MCF 10A (cell line): Measurements from ENCODE around the gene HPDL. TPM values are rescaled to one million over a fixed set of nuclear protein-coding genes. Genes with fewer than 3 reads are reported as not detected.

Experiments used
- BruUV-seq: library from RNA; stranded (reverse); fragments of 400-500 nt; replicated peaks from 2 replicates; lab custom pipeline; 2021; lab: Mats Ljungman, UMichigan
- CTCF ChIA-PET: fragments of 300-600 bp; sonication (Branson Sonifier 250); formaldehyde crosslinking; extraction: SDS; loops from one replicate; lab custom pipeline; 2021; ENCODE audit warnings: antibody characterized with exemption, inconsistent platforms; lab: Yijun Ruan, JAX
- POLR2A ChIA-PET: fragments of 300-600, 350-650 bp; sonication (Branson Sonifier 250); formaldehyde crosslinking; extraction: SDS; loops from one replicate; lab custom pipeline; 2020; ENCODE audit warnings: antibody characterized with exemption, inconsistent platforms; lab: Yijun Ruan, JAX
- DNase-seq: peaks from one replicate; pipeline ENCODE4 v3.0.0-alpha.2; 2018; ENCODE audit not compliant: unreplicated experiment
- H3K27ac Mint-ChIP-seq: one replicate; pipeline ENCODE4 v1.8.0; 2022; ENCODE audit warnings: mild to moderate bottlenecking, low read depth, mixed read lengths; ENCODE audit not compliant: unreplicated experiment
- H3K27me3 Mint-ChIP-seq: one replicate; pipeline ENCODE4 v1.8.0; 2022; ENCODE audit warnings: mixed read lengths; ENCODE audit not compliant: insufficient read depth, unreplicated experiment
- H3K36me3 Mint-ChIP-seq: one replicate; pipeline ENCODE4 v1.8.0; 2022; ENCODE audit warnings: mild to moderate bottlenecking, moderate library complexity, mixed read lengths; ENCODE audit not compliant: insufficient read depth, unreplicated experiment
- H3K4me1 Mint-ChIP-seq: one replicate; pipeline ENCODE4 v1.8.0; 2022; ENCODE audit warnings: mixed read lengths; ENCODE audit not compliant: insufficient read depth, unreplicated experiment
- H3K4me3 Mint-ChIP-seq: one replicate; pipeline ENCODE4 v1.8.0; 2022; ENCODE audit warnings: mild to moderate bottlenecking, moderate library complexity, mixed read lengths; ENCODE audit not compliant: unreplicated experiment
- H3K9me3 Mint-ChIP-seq: one replicate; pipeline ENCODE4 v1.8.0; 2022; ENCODE audit warnings: mixed read lengths; ENCODE audit not compliant: unreplicated experiment
- intact Hi-C: fragments of 100-400 bp; cut with micrococcal nuclease; formaldehyde crosslinking; loops from 2 replicates; pipeline ENCODE4 v1.14.1; 2022
- total RNA-seq: library from RNA; stranded (reverse); gene quantifications from 2 replicates; pipeline ENCODE4 v1.2.3, GENCODE V29; 2022
- TF ChIP-seq, protein P1 (sequence below): fragments of 200-600 bp; IDR thresholded peaks from one replicate; pipeline ENCODE4 v1.8.0; 2022; ENCODE audit warnings: antibody characterized with exemption, mild to moderate bottlenecking; ENCODE audit not compliant: unreplicated experiment

Gene HPDL
- total RNA-seq, 1 experiment from 2014 or later: 0.37 TPM

DNA sequence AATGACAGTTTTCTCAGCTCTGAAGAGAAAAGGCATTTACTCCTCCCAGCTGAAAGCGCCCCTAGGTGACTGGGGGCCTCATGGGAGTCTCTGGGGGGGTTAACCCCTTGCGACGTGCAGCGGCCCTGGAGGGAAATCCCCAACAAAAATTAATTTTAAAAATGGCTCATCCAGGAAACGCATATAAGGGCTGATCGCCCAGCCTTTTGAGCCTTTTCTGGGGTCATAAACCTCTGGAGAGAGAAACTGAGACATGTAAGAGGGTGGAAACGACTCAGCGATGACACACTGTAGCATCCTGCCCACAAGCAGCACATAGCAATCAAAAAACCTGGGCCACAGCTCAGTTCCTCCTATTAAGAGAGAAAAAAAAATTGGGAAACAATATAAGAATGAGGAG, 20.4 kb upstream of the HPDL start:
- no peak for DNase-seq

DNA sequence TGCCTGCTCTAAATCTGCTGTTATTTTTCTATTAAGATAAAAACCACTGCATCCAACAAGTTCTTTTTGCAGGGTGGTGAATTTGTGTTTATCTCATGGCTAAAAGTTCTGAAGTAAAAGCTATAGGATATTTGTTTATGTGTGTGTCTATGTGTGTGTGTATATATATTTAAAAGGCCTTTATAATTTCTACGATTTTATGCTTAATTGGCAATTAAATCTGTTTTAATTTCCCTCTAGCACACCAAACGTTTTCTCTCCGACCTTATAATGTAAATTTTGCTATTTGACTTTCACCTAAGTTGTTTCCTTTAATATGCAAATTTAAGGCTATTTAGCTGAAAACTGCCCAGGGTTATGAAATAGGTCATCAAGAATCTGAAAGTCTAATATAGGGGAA, 19.8 kb upstream of the HPDL start:
- TF ChIP-seq, protein P1, sequence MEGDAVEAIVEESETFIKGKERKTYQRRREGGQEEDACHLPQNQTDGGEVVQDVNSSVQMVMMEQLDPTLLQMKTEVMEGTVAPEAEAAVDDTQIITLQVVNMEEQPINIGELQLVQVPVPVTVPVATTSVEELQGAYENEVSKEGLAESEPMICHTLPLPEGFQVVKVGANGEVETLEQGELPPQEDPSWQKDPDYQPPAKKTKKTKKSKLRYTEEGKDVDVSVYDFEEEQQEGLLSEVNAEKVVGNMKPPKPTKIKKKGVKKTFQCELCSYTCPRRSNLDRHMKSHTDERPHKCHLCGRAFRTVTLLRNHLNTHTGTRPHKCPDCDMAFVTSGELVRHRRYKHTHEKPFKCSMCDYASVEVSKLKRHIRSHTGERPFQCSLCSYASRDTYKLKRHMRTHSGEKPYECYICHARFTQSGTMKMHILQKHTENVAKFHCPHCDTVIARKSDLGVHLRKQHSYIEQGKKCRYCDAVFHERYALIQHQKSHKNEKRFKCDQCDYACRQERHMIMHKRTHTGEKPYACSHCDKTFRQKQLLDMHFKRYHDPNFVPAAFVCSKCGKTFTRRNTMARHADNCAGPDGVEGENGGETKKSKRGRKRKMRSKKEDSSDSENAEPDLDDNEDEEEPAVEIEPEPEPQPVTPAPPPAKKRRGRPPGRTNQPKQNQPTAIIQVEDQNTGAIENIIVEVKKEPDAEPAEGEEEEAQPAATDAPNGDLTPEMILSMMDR: no peak
- ChIA-PET POLR2A (interaction anchor here (0.9 to 3.9 kb wide), 4 partner anchors 18 to 531 kb away, joined by 3 to 17 read pairs (median 8); partner anchors contain the start of genes MUTYH, RPS8, TOE1 and UROD), CTCF (interaction anchor here (0.6 to 2.0 kb wide), 3 partner anchors 292 to 889 kb away, joined by 3 to 8 read pairs (median 3); partner anchors contain the start of gene BEST4)
- H3K27ac Mint-ChIP-seq: no peak overlapping the region
- no peaks in the 10 kb centered on the region for H3K9me3 Mint-ChIP-seq
- no peak for DNase-seq
- intact Hi-C loops: no loop called here
- H3K4me3 Mint-ChIP-seq: no peak overlapping the region
- no peaks in the 10 kb centered on the region for H3K36me3 Mint-ChIP-seq
- peaks cover 5% of the 10 kb centered on the region for H3K4me1 Mint-ChIP-seq
- no TSS peak for BruUV-seq
- H3K27me3 Mint-ChIP-seq: no peaks in the 10 kb centered on the region

More for the DNA sequence above, 20.4 kb upstream of the HPDL start:
- Mint-ChIP-seq H3K27ac (no peak overlapping the region), H3K27me3 (no peaks in the 10 kb centered on the region), H3K9me3 (no peaks in the 10 kb centered on the region), H3K36me3 (no peaks in the 10 kb centered on the region), H3K4me3 (no peak overlapping the region), H3K4me1 (peaks cover 5% of the 10 kb centered on the region)
- TF ChIP-seq, protein P1: no peak
- intact Hi-C loops: no loop called here
- ChIA-PET CTCF (interaction anchor here (0.7 to 2.0 kb wide), 4 partner anchors 288 to 294 kb away, joined by 3 to 8 read pairs (median 5); partner anchors contain the start of gene UROD), POLR2A (interaction anchor here (0.7 to 3.9 kb wide), 5 partner anchors 34 to 531 kb away, joined by 3 to 17 read pairs (median 4); partner anchors contain the start of genes MUTYH, RPS8, TESK2 and TOE1)
- BruUV-seq: no TSS peak

DNA sequence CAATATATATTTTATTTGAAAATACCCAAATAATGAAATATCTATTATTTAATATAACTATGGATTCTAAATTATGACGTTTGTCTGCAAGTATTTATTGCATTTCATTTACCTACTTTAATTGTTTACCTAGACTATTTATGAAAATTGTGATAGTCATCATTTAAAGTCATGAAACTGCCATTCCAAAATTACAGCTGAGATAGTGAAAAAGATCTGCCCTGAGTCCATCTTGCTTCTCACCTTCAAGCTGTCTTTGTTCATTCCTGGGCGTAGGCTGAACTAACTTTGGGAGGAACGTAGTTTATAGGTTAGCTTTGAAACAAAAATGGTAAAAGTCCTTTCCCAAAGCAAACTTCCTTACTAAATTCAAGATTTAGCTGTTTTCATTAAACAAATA, 12.4 kb upstream of the HPDL start:
- no peak for DNase-seq
- ChIA-PET POLR2A (interaction anchor here (1.5 kb wide), 1 partner anchor 26 kb away, joined by 10 read pairs; the partner anchor contains the start of genes MUTYH and TOE1), CTCF (interaction anchor here (0.6 kb wide), 1 partner anchor 909 kb away, joined by 3 read pairs; no protein-coding TSS in a partner anchor)
- H3K4me3 Mint-ChIP-seq: no peak overlapping the region
- intact Hi-C loops: no loop called here
- no TSS peak for BruUV-seq
- H3K9me3 Mint-ChIP-seq: no peaks in the 10 kb centered on the region
- H3K4me1 Mint-ChIP-seq: no peaks in the 10 kb centered on the region
- no peak overlapping the region for H3K27ac Mint-ChIP-seq
- TF ChIP-seq, protein P1: no peak
- no peaks in the 10 kb centered on the region for H3K27me3 Mint-ChIP-seq
- no peaks in the 10 kb centered on the region for H3K36me3 Mint-ChIP-seq

DNA sequence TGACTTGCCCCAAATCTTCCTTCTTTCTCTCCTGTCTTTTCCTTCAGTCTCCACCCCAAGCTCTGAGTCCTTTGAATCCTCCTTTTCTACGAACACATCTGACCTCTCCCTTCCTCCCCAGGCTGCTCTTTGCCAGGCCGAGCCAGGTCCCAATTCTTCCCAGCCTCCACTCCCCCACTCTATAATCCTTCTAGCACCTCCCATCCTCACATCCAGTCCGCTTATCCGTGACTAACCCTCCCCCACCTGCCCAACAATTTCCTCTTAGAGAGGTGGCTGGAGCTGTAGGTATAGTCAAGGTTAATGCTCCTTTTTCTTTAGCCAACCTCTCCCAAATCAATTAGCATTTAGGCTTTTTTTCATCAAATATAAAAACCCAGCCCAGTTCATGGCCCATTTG, 9.5 kb upstream of the HPDL start:
- no peaks in the 10 kb centered on the region for H3K36me3 Mint-ChIP-seq
- H3K4me1 Mint-ChIP-seq: no peaks in the 10 kb centered on the region
- no peaks in the 10 kb centered on the region for H3K27me3 Mint-ChIP-seq
- no peak for DNase-seq
- BruUV-seq: no TSS peak
- no peak overlapping the region for H3K27ac Mint-ChIP-seq
- ChIA-PET CTCF (interaction anchor here (0.7 to 1.5 kb wide), 2 partner anchors 11 to 20 kb away, joined by 3 read pairs; no protein-coding TSS in a partner anchor), POLR2A (interaction anchor here (0.7 kb wide), 2 partner anchors 9 to 611 kb away, joined by 3 read pairs; no protein-coding TSS in a partner anchor)
- TF ChIP-seq, protein P1: no peak
- H3K9me3 Mint-ChIP-seq: no peaks in the 10 kb centered on the region
- H3K4me3 Mint-ChIP-seq: no peak overlapping the region
- intact Hi-C loops: no loop called here
